GM21390 (cell line): ENCODE results near the gene CNKSR3.

Experiments used
- ATAC-seq: cut with Tn5 transposase; IDR thresholded peaks from one replicate; pipeline ENCODE4 v1.9.1; 2021; ENCODE audit not compliant: unreplicated experiment

CNKSR3 gene

GRCh38 chr6:154356690-154357089 is 153.8 kb downstream of the CNKSR3 start, which contains the start of gene IPCEF1:
Gene IPCEF1, minus strand, starts transcription at chr6:154356803. Its CDS starts 90,856 bp downstream, at chr6:154265947.
- no peak for ATAC-seq

DNA sequence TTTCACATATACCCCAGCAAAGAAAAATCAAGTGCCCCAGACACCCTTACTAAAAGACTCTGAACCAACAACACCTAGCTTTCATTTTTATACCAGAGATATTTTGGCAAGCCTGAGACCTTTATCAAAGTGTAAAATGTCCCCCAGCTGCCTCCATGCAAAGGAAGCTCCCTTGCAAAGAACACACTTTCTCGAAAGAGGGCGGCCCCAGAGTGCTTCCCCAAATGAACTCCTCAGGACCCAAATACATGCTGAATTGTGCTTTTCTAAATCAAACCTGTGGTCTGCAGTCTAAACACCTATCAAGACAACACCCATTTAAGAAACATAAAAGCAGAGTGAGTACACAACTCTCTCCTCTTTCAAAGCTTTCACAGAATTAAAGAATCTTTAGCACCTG is 154.4 kb downstream of the CNKSR3 start:
- ATAC-seq: no peak

- ATAC-seq: no peak
Measured at GRCh38 chr6:154354265-154354777, 156.2 kb downstream of the CNKSR3 start.

DNA sequence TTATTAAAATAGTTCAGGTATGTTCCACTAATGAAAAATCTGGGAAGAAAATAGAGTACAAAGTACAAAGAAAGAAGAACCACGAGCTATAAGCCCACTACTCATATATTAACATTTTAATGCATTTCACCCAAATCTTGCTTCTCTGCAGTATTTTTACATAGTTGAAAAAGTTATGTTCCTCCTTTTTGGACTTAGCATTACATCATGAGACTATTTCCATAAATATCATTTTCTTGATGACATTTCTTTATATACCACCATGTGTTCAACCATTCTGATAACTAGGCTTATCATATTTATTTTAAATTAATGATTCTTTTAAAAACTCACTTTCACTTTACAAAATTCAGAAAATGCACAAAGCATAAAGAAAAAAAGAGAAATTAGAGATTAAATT is 156.9 kb downstream of the CNKSR3 start:
- no peak for ATAC-seq

- ATAC-seq: peak; percentile 67
Measured at GRCh38 chr6:154352898-154353585, 157.4 kb downstream of the CNKSR3 start.

DNA sequence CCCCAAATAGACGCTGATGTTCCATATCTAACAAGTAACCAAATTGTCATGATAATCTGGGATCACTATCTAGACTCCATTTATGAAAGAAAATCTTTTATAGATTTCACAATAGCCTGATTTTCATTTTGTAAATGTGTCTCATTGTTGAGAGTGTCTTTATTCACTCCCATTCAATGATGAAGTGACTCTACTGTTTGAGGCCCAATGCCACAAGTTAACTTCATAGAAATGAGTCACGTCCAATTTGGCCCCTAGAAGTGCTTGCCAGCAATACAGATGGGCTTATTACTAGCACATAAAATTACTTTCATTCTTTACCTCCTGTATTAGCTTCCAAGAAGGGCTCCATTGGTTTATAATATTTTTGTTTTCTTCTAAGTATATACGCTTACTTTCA is 160.2 kb downstream of the CNKSR3 start:
- no peak for ATAC-seq

DNA sequence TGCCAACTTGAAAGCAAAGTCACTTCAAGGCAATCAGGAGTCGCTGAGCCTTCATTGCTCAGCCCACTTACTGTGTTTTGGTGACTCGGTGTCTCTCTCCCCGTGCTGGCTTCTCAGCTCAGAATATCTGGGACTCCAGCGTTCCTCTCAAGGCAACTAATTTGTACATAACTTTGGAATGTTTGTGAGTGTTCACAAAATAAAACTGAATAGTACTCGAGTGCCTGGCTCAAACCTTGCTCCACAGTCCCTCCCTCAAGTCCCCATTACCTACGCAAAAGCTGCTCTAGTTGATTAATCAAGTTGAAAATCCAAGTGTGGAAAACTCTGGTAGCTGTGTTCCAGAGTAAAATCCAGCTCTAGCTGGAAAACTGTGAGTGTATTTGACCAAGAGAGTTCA is 162.5 kb downstream of the CNKSR3 start:
- no peak for ATAC-seq

- no peak for ATAC-seq
Measured at GRCh38 chr6:154345811-154346210, 164.7 kb downstream of the CNKSR3 start.

- no peak for ATAC-seq
Measured at GRCh38 chr6:154343473-154344308, 166.8 kb downstream of the CNKSR3 start.

DNA sequence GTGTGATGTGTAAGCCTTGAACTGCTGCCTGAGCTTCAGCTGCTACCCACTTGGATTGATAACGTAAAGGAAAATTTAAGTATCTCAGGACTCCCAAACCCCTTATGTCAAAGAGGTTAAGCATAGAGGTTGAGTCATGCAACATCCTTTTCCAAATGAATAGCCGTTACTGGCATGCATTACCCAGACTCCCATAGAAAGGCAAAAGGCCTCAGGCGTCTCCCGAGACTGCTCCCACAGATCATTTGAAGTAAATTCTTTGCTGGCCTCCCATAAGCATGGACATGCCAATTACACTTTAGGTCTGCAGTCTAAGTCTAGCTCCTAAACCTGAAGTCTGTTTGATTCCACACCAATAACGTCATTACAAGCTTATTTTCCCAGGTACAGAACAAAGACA is 168.6 kb downstream of the CNKSR3 start:
- ATAC-seq: no peak

DNA sequence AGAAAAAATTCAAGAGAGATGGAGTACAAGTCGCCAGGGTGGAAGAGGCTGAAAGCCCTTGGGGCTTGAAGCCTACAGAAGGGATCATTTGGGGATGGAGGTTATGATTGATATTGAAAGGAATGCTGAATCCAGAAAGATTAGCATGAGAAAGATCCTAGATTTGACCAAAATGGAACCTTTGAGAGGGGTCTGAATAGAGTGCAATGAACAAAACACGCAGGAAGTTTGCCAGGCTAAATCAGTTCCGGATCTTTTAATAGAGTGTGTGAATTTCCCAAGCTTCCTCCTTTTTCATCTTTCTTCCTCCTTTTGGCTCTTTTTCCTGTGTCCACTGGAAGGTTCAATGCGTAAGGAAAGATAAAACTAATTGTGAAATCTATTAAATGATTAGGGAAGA is 169.1 kb downstream of the CNKSR3 start:
- no peak for ATAC-seq
